HL-60 (cell line): ENCODE data around the gene WLS.

Experiments
- POLR2AphosphoS5 ChIP-seq: IDR thresholded peaks from 2 replicates; pipeline ENCODE4 v1.6.1; 2012; ENCODE audit warnings: low read depth
- TF ChIP-seq, protein P1 (sequence below): IDR thresholded peaks from one replicate; pipeline ENCODE4 v1.5.1; 2011; ENCODE audit warnings: low read length, control low read depth, inconsistent platforms; ENCODE audit not compliant: insufficient read depth
- TF ChIP-seq, protein P2 (sequence below): IDR thresholded peaks from 2 replicates; pipeline ENCODE4 v1.6.1; 2012; ENCODE audit warnings: low read depth; ENCODE audit not compliant: insufficient replicate concordance

GRCh38 chr1:68202239-68202832, 30.0 kb downstream of the WLS start:
- TF ChIP-seq, protein P1, sequence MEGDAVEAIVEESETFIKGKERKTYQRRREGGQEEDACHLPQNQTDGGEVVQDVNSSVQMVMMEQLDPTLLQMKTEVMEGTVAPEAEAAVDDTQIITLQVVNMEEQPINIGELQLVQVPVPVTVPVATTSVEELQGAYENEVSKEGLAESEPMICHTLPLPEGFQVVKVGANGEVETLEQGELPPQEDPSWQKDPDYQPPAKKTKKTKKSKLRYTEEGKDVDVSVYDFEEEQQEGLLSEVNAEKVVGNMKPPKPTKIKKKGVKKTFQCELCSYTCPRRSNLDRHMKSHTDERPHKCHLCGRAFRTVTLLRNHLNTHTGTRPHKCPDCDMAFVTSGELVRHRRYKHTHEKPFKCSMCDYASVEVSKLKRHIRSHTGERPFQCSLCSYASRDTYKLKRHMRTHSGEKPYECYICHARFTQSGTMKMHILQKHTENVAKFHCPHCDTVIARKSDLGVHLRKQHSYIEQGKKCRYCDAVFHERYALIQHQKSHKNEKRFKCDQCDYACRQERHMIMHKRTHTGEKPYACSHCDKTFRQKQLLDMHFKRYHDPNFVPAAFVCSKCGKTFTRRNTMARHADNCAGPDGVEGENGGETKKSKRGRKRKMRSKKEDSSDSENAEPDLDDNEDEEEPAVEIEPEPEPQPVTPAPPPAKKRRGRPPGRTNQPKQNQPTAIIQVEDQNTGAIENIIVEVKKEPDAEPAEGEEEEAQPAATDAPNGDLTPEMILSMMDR, result no peak
- no peak for TF ChIP-seq POLR2AphosphoS5
- TF ChIP-seq, protein P2, sequence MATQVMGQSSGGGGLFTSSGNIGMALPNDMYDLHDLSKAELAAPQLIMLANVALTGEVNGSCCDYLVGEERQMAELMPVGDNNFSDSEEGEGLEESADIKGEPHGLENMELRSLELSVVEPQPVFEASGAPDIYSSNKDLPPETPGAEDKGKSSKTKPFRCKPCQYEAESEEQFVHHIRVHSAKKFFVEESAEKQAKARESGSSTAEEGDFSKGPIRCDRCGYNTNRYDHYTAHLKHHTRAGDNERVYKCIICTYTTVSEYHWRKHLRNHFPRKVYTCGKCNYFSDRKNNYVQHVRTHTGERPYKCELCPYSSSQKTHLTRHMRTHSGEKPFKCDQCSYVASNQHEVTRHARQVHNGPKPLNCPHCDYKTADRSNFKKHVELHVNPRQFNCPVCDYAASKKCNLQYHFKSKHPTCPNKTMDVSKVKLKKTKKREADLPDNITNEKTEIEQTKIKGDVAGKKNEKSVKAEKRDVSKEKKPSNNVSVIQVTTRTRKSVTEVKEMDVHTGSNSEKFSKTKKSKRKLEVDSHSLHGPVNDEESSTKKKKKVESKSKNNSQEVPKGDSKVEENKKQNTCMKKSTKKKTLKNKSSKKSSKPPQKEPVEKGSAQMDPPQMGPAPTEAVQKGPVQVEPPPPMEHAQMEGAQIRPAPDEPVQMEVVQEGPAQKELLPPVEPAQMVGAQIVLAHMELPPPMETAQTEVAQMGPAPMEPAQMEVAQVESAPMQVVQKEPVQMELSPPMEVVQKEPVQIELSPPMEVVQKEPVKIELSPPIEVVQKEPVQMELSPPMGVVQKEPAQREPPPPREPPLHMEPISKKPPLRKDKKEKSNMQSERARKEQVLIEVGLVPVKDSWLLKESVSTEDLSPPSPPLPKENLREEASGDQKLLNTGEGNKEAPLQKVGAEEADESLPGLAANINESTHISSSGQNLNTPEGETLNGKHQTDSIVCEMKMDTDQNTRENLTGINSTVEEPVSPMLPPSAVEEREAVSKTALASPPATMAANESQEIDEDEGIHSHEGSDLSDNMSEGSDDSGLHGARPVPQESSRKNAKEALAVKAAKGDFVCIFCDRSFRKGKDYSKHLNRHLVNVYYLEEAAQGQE, result no peak
